Fibroblast of skin of abdomen (primary cell): ENCODE results near the gene ZIC2.
A peak's percentile ranks its signal among the peaks of the same experiment; 100 is the strongest.

Experiments
- DNase-seq: peaks from one replicate; pipeline ENCODE4 v3.0.0-alpha.2; 2013

The ZIC2 gene

GRCh38 chr13:99986741-99987140, 5.2 kb downstream of the ZIC2 start:
- no peak for DNase-seq

GRCh38 chr13:99987154-99988019, 5.8 kb downstream of the ZIC2 start:
- no peak for DNase-seq

DNA sequence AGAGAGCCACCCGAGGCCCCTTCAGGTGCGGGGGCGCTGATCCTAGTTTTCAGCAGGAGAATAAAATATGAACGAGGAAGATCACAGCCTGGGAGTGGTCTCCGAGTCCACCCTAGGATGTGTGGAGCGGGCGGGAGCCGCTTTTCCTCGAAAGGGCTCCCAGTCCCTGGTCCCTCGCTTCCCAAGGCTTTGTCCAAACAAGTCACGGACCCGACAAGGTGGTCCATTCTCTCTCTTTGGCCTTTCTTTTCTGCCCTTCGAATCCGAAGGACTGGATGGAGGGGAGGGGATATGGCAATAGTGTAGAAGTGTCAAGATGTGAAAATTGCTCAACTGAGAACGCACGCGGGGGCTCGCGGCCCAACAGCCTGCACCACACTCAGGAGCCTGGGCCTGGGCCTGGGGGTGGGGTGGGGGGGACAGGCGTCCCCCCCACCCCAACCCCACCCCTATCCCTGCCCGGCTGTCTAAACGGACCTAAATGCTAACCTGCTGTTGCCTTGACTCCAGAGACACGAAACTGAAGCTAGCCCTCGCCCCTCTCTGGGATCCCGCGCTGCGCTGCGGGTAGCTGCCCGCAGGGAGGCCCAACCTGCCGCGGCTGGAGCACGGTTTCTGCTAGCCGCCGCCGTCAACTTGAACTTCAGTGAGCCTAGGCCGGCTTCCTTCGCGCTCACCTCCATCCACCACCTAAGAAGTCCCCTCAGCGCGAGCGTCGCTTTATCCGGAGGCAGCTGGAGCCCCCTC, 7.1 kb downstream of the ZIC2 start:
- DNase-seq, result no peak

DNA sequence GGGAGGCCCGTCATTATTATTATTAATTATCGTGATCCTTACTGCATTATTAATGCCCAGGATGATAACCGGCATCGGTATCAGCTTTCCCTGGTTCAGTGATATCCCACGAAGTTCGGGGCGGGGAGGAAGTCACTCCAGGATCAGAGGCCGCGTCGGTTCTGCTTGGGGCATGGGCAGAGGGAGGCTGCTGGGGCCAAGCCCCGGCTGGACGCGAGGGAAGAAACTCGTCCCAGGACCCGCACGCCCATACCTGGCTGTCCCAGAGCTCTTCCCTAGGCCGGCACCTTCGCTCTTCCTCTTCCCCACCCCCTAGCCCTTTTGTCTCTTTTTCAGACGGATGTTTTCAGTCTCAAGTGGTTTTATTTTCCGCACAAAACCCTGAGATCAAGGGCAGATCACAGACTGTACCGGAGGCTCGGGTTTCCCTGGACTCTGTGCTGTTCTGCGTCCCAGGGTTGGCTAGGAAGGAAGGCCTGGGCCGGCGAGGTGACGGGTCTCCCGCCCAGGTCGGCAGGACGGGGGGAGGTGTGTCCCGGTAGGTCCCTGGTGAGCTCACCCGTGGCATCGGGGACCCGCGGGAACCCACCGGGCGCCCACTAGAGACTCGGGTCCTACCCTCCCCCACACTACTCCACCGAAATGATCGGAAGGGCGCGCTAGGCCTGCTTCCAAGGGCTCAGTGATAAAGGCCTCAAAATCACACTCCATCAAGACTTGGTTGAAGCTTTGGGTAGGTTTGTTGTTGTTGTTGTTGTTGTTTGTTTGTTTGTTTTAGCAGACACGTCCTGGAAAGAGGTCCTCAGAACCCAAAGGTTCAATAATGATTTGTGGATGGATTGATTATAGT, 7.9 kb downstream of the ZIC2 start:
- DNase-seq, result no peak

- DNase-seq, result no peak
These were observed 8.8 kb downstream of the ZIC2 start for GRCh38 chr13:99990126-99990977.

GRCh38 chr13:99991013-99991827, 9.6 kb downstream of the ZIC2 start:
- DNase-seq, result no peak

GRCh38 chr13:99991828-99992775, 10.5 kb downstream of the ZIC2 start:
- DNase-seq, result no peak

GRCh38 chr13:99992949-99993351, 11.4 kb downstream of the ZIC2 start:
- DNase-seq, result peak; percentile 33

GRCh38 chr13:99993660-99994637, 12.4 kb downstream of the ZIC2 start:
- no peak for DNase-seq

DNA sequence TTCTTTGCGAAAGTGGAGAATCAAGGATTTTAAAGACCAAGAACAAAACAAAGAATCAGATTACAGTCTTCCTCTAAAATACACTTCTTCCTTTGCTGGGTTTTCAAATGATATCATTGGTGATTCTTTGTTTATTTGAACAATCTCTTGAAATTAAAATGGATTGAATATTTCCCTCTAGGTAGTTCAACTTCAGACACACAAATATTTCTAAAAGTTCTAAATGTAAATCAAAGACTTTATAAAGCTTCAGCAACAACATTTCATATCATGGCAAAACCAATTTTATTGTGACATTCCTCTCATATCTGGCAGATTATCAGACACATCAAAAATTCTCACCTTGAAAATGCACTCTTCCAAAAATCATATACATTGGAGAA, 13.0 kb downstream of the ZIC2 start:
- no peak for DNase-seq

DNA sequence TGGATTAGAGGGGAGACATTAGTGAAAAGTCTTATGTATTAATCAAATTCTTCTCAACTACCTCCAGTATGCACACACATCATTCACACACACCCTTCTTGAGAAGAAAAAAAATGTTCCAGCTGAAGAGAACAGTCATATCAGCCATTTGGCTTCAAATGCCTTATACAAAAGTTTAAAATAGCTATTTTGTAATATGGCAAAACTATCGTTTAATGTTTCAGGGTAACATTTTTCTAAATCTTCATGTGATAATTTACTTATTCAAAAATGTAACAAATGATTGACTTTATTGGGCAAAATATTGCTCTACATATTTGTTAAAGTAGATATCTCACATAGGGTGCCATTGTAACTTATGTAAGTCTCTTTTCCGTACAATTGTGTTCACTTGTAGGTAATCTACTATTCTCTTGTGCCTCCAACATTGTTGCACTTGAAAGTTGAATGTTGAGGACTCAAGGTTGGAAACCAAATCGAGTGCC, 13.6 kb downstream of the ZIC2 start:
- DNase-seq, result no peak

GRCh38 chr13:99995589-99996380, 14.2 kb downstream of the ZIC2 start:
- no peak for DNase-seq

- no peak for DNase-seq
These were observed 14.9 kb downstream of the ZIC2 start for GRCh38 chr13:99996381-99996973.

DNA sequence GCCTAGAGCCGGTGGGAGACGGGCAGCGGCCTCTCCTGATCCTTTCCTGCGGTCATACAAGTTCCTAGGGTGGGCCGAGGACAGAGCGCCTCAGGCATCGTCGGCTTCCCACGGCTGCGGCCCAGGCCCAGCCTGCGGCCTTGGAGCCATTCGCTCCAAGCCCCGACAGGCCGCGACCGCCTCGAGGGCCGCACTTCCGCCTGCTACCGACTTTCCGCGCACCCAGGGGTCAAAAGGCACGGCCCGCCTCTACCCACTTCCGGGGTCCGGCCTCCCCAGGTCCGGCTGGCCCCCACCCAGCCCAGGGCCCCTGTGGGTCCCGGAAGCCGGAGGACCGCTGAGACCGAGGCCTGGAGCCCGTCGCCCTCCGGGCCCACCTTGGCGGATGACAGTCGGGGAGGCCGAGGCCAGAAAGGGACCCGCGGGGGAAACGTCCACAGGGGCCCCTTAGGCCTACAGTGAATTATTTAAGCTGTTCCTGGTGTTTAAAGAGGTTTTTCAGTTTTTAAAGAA, 16.2 kb downstream of the ZIC2 start:
- no peak for DNase-seq

GRCh38 chr13:99998261-99998660, 16.7 kb downstream of the ZIC2 start:
- DNase-seq, result no peak

DNA sequence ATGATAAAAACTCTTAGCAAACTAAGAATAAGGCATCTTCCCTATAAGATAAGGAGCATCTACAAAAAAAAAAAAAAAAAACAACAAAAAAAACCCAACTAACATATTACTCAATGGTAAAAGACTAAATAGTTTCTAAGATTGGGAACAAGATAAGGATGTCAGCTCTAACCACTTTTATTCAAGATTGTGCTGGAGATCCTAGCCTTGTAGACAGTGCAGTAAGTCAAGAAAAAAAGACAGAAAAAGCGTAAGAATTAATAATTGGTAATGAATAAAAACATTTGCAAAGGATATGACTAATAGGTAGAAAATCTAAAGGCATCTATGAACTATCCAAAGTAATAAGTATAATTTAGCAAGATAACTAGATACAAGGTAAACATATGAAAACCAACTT, 33.0 kb downstream of the ZIC2 start:
- no peak for DNase-seq

DNA sequence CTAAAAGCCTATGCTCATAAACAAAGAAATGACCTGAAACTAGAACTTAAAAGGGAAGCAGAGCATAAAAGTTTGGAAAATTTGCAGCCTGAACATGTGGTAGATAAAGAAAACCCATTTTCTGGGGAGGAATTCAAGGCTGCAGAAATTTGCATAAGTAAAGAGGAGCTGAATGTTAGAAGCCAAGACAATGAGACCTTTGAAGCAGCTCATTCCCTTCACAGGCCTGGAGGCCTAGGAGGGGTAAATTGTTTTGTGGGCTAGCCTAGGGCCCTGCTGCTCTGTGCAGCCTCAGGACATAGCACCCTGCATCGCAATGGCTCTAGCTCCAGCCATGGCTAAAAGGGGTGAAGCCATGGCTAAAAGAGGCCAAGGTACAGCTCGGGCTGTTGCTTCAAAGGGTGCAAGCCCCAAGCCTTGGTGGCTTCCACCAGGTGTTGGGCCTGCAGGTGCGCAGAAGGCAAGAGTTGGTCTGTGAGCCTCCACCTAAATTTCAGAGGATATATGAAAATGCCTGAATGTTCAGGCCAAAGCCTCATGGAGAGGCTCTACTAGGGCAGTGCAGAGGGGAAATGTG, 38.3 kb downstream of the ZIC2 start:
- DNase-seq, result no peak
